ENCODE results near the gene PLBD2.
"Not testable (repeated sequence)": the region's sequence is repeated elsewhere in the genome, so short reads cannot be mapped to it uniquely, and the experiment has no call there.

The PLBD2 gene

DNA sequence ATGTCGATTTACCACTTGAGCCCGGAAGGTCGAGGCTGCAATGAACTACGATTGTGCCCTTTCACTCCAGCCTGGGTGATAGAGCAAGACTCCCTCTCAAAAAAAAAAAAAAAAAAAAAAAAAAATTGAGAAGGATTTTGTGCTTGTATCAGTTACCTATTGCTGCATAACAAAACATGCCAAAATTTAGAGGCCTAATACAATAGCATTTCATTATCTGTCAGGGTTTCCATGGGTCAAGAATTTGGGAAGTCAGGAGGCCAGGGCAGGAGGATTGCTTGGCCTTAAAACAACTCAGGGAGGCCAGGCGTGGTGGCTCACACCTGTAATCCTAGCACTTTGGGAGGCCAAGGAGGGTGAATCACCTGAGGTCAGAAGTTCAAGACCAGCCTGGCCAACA, 18.8 kb upstream of the PLBD2 start:
- Histone ChIP-seq H3K27ac (ENCODE audit: low read length) (no peak overlapping the region), H3K4me1 (ENCODE audit: control insufficient read depth in 1 of 2, insufficient read depth in 2 of 2, low read length in 2 of 2) (no peaks in the 10 kb centered on the region)

DNA sequence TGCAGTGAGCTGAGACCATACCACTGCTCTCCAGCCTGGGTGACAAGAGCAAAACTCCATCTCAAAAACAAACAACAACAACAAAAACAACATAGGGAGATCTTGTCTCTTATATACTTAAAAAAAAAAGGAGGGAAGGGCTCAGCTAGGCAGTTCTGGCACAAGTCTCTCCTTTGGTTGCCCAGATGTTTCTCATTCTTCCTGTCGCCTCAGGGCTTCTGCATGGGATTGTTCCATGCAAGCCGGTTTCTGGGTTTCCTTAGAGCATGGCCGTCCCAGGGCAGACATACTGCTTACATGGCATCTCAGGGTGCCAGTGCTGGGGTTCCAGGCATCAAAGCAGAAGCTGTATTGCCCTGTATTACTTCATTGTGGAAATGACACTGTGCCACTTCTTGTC, 18.3 kb upstream of the PLBD2 start:
- Histone ChIP-seq H3K36me3 (ENCODE audit: control insufficient read depth in 1 of 2, insufficient read depth in 2 of 2, low read length in 2 of 2) (no peaks in the 10 kb centered on the region), H3K4me1 (ENCODE audit: control insufficient read depth in 1 of 2, insufficient read depth in 2 of 2, low read length in 2 of 2) (no peaks in the 10 kb centered on the region), H3K27ac (ENCODE audit: low read length) (no peak overlapping the region), H3K27me3 (ENCODE audit: low read depth, low read length) (no peaks in the 10 kb centered on the region), H3K4me3 (ENCODE audit: low read depth in 1 of 2, low read length in 2 of 2) (no peak overlapping the region), H3K9me3 (ENCODE audit: control insufficient read depth in 1 of 2, low read length in 2 of 2) (no peaks in the 10 kb centered on the region)

More for the DNA sequence above, 18.8 kb upstream of the PLBD2 start:
- no peaks in the 10 kb centered on the region for H3K9me3 ChIP-seq (ENCODE audit: control insufficient read depth in 1 of 2, low read length in 2 of 2)
- H3K36me3 ChIP-seq (ENCODE audit: control insufficient read depth in 1 of 2, insufficient read depth in 2 of 2, low read length in 2 of 2) = no peaks in the 10 kb centered on the region
- no peaks in the 10 kb centered on the region for H3K27me3 ChIP-seq (ENCODE audit: low read depth, low read length)
- H3K4me3 ChIP-seq (ENCODE audit: low read depth in 1 of 2, low read length in 2 of 2) = no peak overlapping the region

DNA sequence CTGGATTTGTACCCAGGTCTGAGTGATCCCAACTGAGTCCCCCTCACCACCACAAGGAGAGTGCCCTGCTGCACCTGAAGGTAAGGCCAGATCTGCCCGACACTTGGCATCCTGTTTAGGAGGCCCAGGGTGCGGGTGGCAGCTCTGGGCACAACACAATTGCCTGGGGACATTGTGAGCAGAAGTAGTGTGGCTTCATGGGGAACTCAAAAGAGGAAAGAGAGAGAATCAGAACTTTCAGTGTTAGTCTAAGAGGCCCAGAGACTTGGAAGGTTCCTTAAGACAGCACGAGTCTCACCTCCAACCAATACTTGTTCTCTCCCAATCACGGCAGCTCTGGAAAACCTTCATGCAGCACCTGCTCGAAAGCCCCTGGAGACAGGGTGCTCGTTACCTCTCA, 16.9 kb upstream of the PLBD2 start:
- no peaks in the 10 kb centered on the region for H3K27me3 ChIP-seq (ENCODE audit: low read depth, low read length)
- no peaks in the 10 kb centered on the region for H3K36me3 ChIP-seq (ENCODE audit: control insufficient read depth in 1 of 2, insufficient read depth in 2 of 2, low read length in 2 of 2)
- no peaks in the 10 kb centered on the region for H3K4me1 ChIP-seq (ENCODE audit: control insufficient read depth in 1 of 2, insufficient read depth in 2 of 2, low read length in 2 of 2)
- no peaks in the 10 kb centered on the region for H3K9me3 ChIP-seq (ENCODE audit: control insufficient read depth in 1 of 2, low read length in 2 of 2)
- no peak overlapping the region for H3K4me3 ChIP-seq (ENCODE audit: low read depth in 1 of 2, low read length in 2 of 2)
- H3K27ac ChIP-seq (ENCODE audit: low read length) = no peak overlapping the region

DNA sequence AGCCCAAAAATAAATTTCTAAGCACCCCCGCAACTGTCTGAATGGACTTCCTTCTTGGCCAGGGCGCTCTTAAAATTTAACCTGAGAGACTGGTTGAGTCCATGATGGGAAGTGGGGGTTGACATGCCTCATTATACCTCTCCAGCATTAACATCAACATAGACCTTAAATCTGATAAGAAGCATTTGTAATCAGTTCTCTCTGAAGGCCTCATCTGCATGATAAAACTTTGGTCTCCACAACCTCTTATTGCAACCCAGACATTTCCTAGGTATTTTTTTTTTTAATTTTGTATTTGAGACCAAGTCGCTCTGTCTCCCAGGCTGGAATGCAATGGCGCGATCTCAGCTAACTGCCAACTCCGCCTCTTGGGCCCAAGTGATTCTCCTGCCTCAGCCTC, 13.1 kb upstream of the PLBD2 start:
- Histone ChIP-seq H3K4me1 (ENCODE audit: control insufficient read depth in 1 of 2, insufficient read depth in 2 of 2, low read length in 2 of 2) (no peaks in the 10 kb centered on the region), H3K27me3 (ENCODE audit: low read depth, low read length) (no peaks in the 10 kb centered on the region), H3K27ac (ENCODE audit: low read length) (no peak overlapping the region), H3K4me3 (ENCODE audit: low read depth in 1 of 2, low read length in 2 of 2) (no peak overlapping the region), H3K9me3 (ENCODE audit: control insufficient read depth in 1 of 2, low read length in 2 of 2) (no peaks in the 10 kb centered on the region), H3K36me3 (ENCODE audit: control insufficient read depth in 1 of 2, insufficient read depth in 2 of 2, low read length in 2 of 2) (no peaks in the 10 kb centered on the region)

DNA sequence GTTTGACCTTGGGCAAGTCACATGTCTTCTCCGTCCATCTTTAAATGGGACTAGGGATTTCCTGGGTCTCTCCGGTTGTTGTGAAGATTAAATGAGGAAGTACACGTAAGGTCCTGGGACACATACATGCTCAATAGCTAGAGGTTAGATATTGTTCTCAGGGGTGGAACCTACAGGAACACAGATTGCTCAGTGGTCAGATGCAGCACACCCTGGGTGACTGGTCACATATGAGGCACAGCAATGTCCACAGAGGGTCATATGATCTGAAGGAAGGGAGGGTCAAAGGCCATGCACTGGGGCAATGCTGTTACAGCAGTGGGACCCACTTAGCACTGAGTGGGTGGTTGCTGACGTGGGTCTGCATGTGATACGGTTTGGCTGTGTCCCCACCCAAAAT, 12.0 kb upstream of the PLBD2 start:
- H3K4me1 ChIP-seq (ENCODE audit: control insufficient read depth in 1 of 2, insufficient read depth in 2 of 2, low read length in 2 of 2) = no peaks in the 10 kb centered on the region
- no peaks in the 10 kb centered on the region for H3K36me3 ChIP-seq (ENCODE audit: control insufficient read depth in 1 of 2, insufficient read depth in 2 of 2, low read length in 2 of 2)
- no peaks in the 10 kb centered on the region for H3K9me3 ChIP-seq (ENCODE audit: control insufficient read depth in 1 of 2, low read length in 2 of 2)

DNA sequence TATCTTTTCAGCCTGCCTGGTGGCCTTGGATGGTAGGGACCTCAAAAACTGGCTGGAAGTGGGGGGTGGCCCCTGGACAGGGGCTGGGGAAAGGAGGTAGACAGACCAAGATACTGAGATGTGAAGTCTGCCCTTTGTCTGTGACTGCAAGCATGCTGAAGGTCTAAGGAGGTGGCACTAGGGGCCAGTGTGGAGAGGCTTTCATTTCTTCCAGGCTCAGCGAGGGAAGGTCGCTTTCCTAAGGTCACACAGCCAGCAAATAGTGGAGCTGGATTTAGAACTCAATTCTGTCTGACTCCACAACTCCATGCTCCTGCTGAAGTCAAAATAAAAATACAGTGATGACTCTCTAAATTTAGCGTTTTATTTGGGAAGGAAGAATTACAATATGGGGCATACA, 11.3 kb upstream of the PLBD2 start:
- H3K36me3 ChIP-seq (ENCODE audit: control insufficient read depth in 1 of 2, insufficient read depth in 2 of 2, low read length in 2 of 2) = no peaks in the 10 kb centered on the region
- H3K27me3 ChIP-seq (ENCODE audit: low read depth, low read length) = no peaks in the 10 kb centered on the region
- H3K4me3 ChIP-seq (ENCODE audit: low read depth in 1 of 2, low read length in 2 of 2) = no peak overlapping the region
- no peaks in the 10 kb centered on the region for H3K4me1 ChIP-seq (ENCODE audit: control insufficient read depth in 1 of 2, insufficient read depth in 2 of 2, low read length in 2 of 2)
- H3K9me3 ChIP-seq (ENCODE audit: control insufficient read depth in 1 of 2, low read length in 2 of 2) = no peaks in the 10 kb centered on the region
- no peak overlapping the region for H3K27ac ChIP-seq (ENCODE audit: low read length)

More for the DNA sequence above, 12.0 kb upstream of the PLBD2 start:
- Histone ChIP-seq H3K27me3 (ENCODE audit: low read depth, low read length) (no peaks in the 10 kb centered on the region), H3K27ac (ENCODE audit: low read length) (no peak overlapping the region), H3K4me3 (ENCODE audit: low read depth in 1 of 2, low read length in 2 of 2) (no peak overlapping the region)

DNA sequence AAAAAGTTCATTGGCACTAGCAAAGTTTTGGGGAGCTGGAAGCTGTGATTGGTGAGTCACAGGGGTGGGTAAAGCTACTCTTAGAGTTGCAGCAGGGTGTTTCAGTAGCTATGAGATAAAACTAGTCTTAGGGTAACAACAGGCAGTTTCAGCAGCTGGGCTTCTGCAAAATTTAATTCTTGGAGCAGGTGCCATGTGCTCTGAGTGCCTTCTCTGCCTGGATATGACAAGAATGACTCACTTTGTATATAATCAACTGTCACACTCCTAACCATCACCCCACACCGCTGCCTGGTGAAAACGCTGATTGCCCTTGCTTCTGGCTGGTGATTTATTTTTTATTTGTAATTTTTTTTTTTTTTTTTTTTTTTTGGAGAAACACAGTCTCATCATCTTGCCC, 10.5 kb upstream of the PLBD2 start:
- Histone ChIP-seq H3K27me3 (ENCODE audit: low read depth, low read length) (no peaks in the 10 kb centered on the region), H3K9me3 (ENCODE audit: control insufficient read depth in 1 of 2, low read length in 2 of 2) (no peaks in the 10 kb centered on the region), H3K27ac (ENCODE audit: low read length) (no peak overlapping the region), H3K36me3 (ENCODE audit: control insufficient read depth in 1 of 2, insufficient read depth in 2 of 2, low read length in 2 of 2) (no peaks in the 10 kb centered on the region), H3K4me1 (ENCODE audit: control insufficient read depth in 1 of 2, insufficient read depth in 2 of 2, low read length in 2 of 2) (no peaks in the 10 kb centered on the region), H3K4me3 (ENCODE audit: low read depth in 1 of 2, low read length in 2 of 2) (no peak overlapping the region)

DNA sequence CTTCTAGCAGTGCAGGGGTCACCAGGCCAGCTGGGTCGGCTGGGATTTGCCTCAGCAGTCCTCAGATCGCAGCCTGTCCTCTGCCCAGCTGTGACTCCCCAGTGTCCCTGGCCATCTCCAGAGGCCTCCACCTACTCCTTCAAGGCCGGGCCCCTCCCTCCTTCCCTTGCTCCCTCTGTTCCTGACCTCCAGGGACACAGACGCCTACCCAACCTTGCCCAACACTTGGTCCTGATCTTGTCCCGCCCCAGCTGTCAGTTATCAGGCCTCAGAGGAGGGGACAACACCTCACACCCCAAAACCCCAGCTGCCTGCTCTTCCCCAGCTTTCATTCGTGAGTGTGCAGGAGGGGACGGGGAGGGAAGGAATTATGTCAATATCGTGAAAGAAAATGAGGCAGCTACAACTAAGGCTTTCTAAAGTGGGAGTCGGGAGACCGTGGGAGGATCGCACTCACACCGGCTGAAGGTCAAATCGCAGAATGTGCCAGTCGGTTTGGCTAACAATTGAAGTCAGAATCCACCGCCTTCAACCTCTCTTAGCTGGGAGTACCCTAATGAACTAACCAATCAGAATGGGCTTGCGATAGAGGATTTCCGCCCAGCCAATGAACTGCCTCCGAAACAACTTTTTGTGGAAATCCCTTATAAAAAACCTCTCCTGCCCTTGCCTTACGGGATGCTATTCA, 9.4 kb upstream of the PLBD2 start:
- Histone ChIP-seq H3K27me3 (ENCODE audit: low read depth, low read length) (no peaks in the 10 kb centered on the region), H3K27ac (ENCODE audit: low read length) (no peak overlapping the region), H3K9me3 (ENCODE audit: control insufficient read depth in 1 of 2, low read length in 2 of 2) (no peaks in the 10 kb centered on the region), H3K4me3 (ENCODE audit: low read depth in 1 of 2, low read length in 2 of 2) (no peak overlapping the region), H3K36me3 (ENCODE audit: control insufficient read depth in 1 of 2, insufficient read depth in 2 of 2, low read length in 2 of 2) (no peaks in the 10 kb centered on the region), H3K4me1 (ENCODE audit: control insufficient read depth in 1 of 2, insufficient read depth in 2 of 2, low read length in 2 of 2) (no peaks in the 10 kb centered on the region)

DNA sequence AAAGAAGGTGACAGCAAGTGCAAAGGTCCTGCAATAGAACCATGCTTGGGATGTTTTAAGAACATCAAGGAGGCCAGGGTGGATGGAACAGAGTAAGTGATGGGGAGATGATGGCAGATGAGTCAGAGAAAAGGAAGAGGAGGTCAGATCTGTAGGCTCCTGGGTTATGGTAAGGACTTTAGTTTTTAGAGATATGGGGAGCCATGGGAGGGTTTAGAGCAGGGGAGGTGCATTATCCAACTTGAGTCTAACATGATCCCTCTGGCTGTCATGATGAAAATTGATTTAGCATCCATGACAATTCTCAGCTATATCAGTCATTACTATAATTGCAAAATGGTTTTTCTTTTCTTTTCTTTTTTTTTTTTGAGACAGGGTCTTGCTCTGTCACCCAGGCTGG, 7.3 kb upstream of the PLBD2 start:
- H3K27me3 ChIP-seq (ENCODE audit: low read depth, low read length) = no peaks in the 10 kb centered on the region
- no peaks in the 10 kb centered on the region for H3K9me3 ChIP-seq (ENCODE audit: control insufficient read depth in 1 of 2, low read length in 2 of 2)
- H3K36me3 ChIP-seq (ENCODE audit: control insufficient read depth in 1 of 2, insufficient read depth in 2 of 2, low read length in 2 of 2) = no peaks in the 10 kb centered on the region
- no peak overlapping the region for H3K27ac ChIP-seq (ENCODE audit: low read length)
- H3K4me1 ChIP-seq (ENCODE audit: control insufficient read depth in 1 of 2, insufficient read depth in 2 of 2, low read length in 2 of 2) = no peaks in the 10 kb centered on the region
- no peak overlapping the region for H3K4me3 ChIP-seq (ENCODE audit: low read depth in 1 of 2, low read length in 2 of 2)

DNA sequence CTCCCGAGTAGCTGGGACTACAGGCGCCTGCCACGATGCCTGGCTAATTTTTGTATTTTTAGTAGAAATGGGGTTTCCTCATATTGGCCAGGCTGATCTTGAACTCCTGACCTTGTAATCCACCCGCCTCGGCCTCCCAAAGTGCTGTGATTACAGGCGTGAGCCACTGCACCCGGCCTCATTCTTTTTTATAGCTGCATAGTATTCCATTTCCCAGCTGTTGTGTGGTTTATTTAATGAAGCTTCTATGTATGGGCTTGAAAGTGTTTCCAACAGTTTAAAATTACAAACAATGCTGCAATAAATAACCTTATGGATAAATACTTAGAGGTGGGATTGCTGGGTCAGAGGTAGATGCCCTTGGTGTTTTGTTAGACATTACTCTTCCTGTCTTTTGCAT, 4.2 kb upstream of the PLBD2 start:
- not testable (repeated sequence) for H3K4me1 ChIP-seq (ENCODE audit: control insufficient read depth in 1 of 2, insufficient read depth in 2 of 2, low read length in 2 of 2); H3K36me3 ChIP-seq (ENCODE audit: control insufficient read depth in 1 of 2, insufficient read depth in 2 of 2, low read length in 2 of 2); H3K27ac ChIP-seq (ENCODE audit: low read length); H3K4me3 ChIP-seq (ENCODE audit: low read depth in 1 of 2, low read length in 2 of 2); H3K9me3 ChIP-seq (ENCODE audit: control insufficient read depth in 1 of 2, low read length in 2 of 2); H3K27me3 ChIP-seq (ENCODE audit: low read depth, low read length)

DNA sequence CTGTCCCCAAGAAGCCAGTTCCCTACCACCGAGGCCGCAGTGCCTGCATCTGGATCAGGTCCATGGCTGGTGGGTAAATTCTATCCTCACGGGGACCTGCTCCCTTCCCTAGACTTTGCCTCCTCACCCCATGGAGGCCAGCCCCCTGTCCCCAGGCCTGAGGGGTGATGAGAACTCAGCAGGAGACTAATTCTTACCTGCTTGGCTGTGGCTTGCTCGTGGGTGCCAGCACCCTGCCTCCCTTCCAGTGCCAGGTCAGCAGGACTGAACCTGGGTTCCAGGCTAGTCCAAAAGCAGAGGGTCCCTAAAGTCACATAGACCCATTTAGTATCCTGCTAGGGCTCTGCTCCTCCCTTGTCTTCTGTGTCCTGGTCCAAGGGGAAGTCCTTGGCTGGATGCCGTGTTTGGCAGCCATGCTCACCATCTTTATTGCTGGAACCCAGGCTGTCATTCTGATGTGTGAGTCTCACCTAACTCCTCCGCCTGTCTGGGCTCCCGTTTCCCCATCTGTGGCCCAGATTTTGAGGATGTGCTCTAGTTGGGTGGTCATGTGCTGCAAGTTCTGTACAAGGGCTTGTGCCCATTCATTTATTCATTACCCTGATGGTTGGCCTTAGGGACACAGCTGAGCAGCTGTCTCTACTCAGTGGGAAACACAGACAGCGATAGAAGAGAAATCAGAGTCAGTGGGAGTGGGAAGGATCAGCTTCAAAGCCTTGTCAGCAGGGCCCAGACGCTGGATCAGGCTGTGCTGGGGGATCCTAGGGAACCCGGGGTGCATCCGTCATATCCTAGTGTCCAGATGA, 949 bp downstream of the PLBD2 start:
- H3K4me1 ChIP-seq (ENCODE audit: control insufficient read depth in 1 of 2, insufficient read depth in 2 of 2, low read length in 2 of 2) = peaks cover 3 to 14% of the 10 kb centered on the region in 2 donors
- peak overlapping the region; percentile 80 to 84 for H3K4me3 ChIP-seq (ENCODE audit: low read depth in 1 of 2, low read length in 2 of 2)
- H3K27ac ChIP-seq (ENCODE audit: low read length) = peak overlapping the region; percentile 83
- no peaks in the 10 kb centered on the region for H3K36me3 ChIP-seq (ENCODE audit: control insufficient read depth in 1 of 2, insufficient read depth in 2 of 2, low read length in 2 of 2)
- H3K9me3 ChIP-seq (ENCODE audit: control insufficient read depth in 1 of 2, low read length in 2 of 2) = no peaks in the 10 kb centered on the region
- H3K27me3 ChIP-seq (ENCODE audit: low read depth, low read length) = no peaks in the 10 kb centered on the region

All from muscle layer of duodenum (tissue), 2 donors.